Measurements from ENCODE around the gene KANSL1L.
A peak's percentile ranks its signal among the peaks of the same experiment; 100 is the strongest.
"Not testable (repeated sequence)": the region's sequence is repeated elsewhere in the genome, so short reads cannot be mapped to it uniquely, and the experiment has no call there.

Gene KANSL1L

GRCh38 chr2:210177769-210178168, 6.6 kb upstream of the KANSL1L start:
- DNase-seq: no peak

GRCh38 chr2:210177115-210177514, 5.9 kb upstream of the KANSL1L start:
- not testable (repeated sequence) for DNase-seq

GRCh38 chr2:210174086-210174485, 2.9 kb upstream of the KANSL1L start:
- DNase-seq: no peak

DNA sequence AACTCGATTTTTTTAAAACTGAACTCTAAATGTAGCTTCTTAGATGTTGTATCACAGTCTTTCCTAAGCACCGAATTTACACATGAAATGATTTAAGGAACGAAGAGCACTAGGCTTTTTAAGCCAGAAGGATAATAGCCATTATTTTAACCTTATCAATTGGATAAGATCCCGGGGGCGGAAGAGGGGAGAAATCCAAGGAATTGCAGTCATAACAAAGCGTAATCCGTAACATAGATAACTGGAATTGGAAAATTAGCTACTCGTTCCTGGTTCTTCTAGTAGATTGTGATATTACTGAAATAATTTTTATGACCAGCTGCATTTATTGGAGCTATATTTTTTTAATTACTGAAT, 988 bp upstream of the KANSL1L start:
- DNase-seq: no peak

- peak; percentile 97 for DNase-seq
These were observed 534 bp downstream of the KANSL1L start for GRCh38 chr2:210170446-210171303.

GRCh38 chr2:210170196-210170445, 1.1 kb downstream of the KANSL1L start:
- DNase-seq: no peak

GRCh38 chr2:210169516-210170195, 1.6 kb downstream of the KANSL1L start:
- peak; percentile 54 for DNase-seq

DNA sequence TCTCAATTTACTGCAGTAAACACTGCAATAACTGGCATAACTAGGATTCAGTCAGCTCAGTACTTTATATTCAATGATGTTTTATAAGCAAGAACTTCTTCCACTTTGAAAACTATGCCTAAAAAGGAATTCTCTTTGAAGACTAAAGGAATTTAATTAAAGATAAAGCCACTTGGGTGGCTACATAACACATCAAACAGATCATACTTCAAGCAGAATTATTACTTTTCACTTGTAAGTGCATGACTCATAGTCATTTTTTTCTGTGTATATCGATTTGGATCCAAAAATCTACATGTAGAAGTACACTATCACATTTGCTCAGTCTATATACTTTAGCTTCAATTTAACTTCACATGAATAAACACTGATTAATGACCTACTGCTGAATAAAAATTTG, 4.0 kb downstream of the KANSL1L start:
- DNase-seq: no peak

- no peak for DNase-seq
These were observed 8.6 kb downstream of the KANSL1L start for GRCh38 chr2:210162466-210163124.

- DNase-seq: no peak
These were observed 12.2 kb downstream of the KANSL1L start for GRCh38 chr2:210159059-210159458.

DNA sequence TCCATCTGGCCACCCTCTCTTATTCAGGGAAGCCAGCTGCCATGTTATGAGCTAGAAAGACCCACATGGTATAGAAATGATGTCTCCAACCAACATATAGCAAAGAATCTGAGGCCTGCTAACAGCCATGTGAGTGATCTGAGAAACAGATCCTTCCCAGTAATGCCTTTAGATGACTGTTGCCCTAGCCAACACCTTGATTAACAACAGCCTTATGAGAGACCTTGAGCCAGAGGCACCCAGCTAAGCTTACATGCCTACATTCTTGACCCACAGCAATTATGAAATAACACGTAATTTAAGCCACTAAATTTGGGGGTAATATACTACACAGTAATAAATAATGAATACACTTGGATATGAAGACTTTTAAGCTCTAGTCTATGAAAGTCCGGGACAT, 13.0 kb downstream of the KANSL1L start:
- no peak for DNase-seq

DNA sequence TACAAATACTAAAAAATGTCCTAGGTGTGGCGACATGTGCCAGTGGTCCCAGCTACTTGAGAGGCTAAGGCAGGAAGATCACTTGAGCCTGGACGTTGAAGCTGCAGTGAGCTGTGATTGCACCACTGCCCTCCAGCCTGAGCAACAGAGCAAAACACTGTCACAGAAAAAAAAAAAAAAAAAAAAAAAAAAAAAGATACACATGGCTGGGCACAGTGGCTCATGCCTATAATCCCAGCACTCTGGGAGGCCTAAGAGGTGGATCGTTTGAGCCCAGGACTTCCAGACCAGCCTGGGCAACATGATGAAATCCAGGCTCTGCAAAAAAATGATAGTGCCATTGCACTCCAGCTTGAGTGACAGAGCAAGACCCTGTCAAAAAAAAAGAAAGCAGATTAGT, 13.7 kb downstream of the KANSL1L start:
- DNase-seq: no peak

DNA sequence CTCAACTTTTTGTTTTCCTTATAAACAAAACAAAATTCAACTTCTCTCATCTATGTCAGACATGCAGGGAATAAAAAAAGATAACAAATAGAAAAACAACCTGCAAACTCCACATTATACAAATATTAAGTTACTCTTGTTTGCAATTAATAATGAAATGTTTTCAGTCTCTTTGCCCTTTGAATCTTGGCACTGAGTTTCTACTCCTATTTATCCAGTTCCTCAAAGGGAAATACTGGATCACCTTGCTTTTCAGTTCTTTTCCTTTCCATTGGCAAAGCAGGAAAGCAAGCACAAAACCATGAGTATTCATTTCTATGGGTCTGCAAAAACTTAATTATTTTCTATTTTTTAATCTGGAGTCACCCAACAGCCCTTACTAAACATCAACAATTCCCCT, 23.6 kb downstream of the KANSL1L start:
- DNase-seq: no peak

DNA sequence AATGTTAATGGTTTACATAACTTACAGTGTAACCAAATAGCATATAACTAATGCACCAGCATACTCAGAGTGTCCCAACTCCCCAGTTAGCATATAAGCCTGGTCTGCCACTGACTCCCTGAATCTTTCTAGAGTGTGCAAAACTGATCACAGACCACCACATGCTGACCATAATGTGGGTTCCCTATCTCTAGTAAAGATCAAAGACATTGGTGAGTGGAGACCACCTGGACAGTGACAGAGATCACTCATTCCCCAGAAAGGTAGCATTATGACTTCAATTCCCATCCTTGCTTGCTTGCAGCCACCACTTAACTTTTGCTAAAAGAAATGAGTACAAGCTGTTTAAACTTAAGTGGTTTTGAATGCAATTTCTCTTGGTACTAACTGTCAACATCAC, 39.0 kb downstream of the KANSL1L start:
- no peak for DNase-seq

DNA sequence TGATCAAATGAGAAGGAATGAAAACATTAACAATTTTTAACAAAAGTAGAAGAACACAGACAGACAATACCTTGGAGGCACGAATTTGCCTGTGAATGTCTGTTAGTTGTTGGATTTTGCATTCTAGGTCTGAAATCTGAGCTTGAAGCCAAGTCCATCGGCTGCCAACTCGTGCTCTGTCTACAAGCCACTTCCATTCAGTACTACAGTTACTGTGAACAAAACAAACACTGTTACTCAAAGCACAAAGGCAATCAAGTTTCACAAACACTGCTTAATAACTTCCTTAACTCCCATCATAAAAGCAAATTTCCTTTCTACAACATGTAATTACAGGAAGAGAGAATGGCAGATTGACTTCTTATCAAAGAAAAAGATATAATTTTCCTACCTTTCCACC, 42.2 kb downstream of the KANSL1L start:
- DNase-seq: no peak

- DNase-seq: no peak
These were observed 57.5 kb downstream of the KANSL1L start for GRCh38 chr2:210113614-210114235.

DNA sequence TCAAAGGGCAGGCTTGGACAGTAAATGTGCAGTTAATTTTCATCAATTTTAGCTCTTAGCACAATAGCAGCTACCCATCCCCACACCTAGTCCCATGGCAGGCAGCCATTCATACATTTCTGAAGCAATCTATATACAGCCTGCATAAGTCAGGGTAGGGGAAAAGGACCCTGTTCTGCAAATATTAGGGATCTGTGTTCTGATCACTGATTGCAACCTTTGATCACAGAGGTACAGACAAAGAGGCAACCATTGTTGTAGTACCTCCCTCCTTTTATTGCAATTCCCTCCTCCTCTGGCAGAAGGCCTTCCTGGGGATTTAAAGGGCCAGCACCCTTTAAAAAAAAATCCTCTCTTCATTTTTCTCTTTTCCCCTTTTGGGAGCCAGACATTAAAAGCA, 58.3 kb downstream of the KANSL1L start:
- DNase-seq: no peak

DNA sequence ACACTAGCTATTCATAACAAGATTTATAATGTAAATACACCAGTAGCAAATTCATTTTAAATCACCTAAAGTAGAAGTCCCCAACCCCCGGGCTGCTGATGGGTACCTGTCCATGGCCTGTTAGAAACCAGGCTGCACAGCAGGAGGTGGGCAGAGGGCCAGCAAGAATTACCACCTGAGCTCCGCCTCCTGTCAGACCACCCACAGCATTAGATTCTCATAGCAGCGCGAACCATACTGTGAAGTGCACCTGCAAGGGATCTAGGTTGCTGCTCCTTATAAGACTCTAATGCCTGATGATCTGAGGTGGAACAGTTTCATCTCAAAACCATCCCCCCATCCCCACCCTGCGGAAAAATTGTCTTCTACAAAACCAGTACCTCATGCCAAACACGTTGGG, 71.3 kb downstream of the KANSL1L start:
- no peak for DNase-seq

DNA sequence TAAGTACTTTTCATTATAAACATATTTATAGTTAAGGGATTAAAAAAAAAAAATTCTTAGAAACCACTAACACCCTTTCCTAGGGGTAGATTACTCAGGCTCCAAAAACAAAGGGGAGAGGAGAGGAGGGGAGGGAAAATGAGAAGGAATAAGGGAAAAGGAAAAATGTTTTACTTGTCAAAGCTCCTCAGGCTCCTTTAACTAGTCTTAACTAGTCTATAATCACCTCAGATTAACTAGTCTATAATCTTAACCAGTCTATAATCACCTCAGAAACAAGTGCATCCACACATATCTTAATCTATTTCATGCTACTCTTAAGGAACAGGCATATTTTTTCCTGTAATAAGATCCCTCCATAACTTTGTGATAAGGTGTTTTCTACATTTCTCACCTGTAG, 76.4 kb downstream of the KANSL1L start:
- no peak for DNase-seq

- no peak for DNase-seq
These were observed 78.4 kb downstream of the KANSL1L start for GRCh38 chr2:210092791-210093190.

DNA sequence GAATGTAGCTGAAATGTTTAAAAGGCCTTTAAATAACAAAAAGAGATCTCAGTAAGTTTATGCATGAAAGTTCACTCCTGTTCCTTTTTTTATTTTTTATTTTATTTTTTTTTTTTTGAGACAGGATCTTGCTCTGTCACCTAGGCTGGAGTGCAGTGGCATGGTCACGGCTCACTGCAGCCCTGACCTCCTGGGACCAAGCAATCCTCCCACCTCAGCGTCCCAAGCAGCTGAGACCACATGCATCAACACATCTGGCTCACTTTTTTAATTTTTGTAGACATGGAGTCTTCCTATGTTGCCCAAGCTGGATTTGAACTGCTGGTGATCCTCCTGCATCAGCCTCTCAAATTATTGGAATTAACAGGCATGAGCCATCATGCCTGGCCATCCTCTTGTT, 84.3 kb downstream of the KANSL1L start:
- no peak for DNase-seq

DNA sequence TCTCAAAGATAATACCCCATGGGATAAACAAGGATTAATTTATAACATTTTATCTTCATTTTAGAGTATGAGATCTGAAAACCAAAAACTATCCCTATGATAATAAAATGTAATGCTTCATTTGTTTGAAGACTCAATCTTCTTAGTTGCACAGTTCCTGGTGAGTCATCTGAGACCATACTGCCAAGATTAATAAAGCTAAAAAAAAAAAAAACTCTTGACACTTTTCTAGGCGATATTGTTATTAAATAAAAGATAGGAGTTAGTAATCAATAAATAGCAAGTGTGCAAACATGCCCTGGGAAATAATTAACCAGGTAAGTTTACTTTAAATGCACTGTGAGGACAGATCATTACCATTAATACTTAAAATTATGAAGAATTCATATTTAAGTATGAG, 84.9 kb downstream of the KANSL1L start:
- DNase-seq: no peak

GRCh38 chr2:210072922-210073509, 98.2 kb downstream of the KANSL1L start:
- DNase-seq: peak; percentile 9

- DNase-seq: no peak
These were observed 98.7 kb downstream of the KANSL1L start for GRCh38 chr2:210072493-210072892.
